Smooth muscle cell of trachea (primary cell): ENCODE measurements around the gene APLP1. TPM values are rescaled to one million over a fixed set of nuclear protein-coding genes. Genes with fewer than 3 reads are reported as not detected.

Experiments used
- total RNA-seq: library from RNA; depleted of rRNA; stranded (reverse); fragments of >200 nt; gene quantifications from 2 replicates; pipeline ENCODE4 v1.2.1, GENCODE V29; 2014

Gene APLP1
- 5.1 and 11.7 TPM in 2 replicates for total RNA-seq

DNA sequence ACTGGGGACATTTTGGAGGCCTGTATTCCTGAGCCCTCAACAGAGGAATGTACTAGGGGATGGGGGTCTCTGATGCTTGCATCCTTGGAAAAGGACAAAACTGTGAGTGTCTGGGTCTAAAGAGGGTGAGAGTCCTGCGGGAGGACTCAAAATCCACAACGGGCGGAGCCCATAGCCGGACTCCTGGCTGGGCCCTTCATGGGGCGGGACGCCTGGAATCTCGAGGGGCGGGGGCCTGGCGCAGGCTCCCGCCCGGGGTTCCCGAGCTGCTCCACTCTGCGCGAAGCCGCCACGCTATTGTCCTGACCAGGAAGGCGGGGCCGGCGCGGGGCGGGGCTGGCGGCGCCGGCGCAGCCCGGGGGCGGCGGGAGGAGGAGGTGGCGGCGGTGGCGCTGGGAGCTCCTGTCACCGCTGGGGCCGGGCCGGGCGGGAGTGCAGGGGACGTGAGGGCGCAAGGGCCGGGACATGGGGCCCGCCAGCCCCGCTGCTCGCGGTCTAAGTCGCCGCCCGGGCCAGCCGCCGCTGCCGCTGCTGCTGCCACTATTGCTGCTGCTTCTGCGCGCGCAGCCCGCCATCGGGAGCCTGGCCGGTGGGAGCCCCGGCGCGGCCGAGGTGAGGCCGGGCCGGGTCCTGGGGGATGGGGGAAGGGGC lies at the start of gene APLP1:
TSS of gene APLP1 (plus strand) at position 403 of the 651 bp plus-strand sequence. CDS start at position 466, 63 bp downstream.

DNA sequence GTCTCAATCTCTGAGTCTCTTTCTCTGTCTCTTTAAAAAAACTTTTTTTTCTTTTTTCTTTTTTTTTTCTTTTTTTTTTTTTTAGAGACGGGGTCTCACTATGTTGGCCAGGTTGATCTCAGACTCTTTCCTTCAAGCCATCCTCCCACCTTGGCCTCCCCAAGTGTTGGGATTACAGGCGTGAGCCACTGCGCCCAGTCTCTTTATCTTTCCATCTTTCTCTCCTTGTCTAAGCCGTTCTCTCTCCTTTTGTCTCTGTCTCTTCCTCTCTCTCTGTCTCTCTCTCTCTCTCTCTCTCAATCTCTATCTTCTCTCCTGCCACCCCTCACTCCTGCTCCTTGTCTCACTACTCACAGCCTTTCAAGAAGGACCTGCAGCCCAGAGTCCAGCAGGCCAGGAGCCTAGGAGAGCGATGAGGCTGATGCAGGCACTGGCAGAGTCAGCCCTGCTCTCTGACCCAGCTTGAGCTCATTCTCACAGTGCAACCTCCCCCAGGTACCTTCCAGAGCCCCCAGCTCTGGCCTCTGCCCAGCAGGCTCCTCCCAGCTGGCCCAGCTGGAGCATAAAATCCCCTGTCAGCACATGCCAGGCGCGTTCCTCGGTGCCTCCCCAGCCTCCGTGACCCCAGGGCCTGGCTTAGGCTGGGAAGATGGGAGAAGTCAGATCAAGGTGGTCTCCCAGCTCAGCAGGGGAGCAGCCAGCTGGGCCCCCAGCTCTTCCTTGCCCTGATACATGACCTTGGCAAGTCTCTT lies 16.2 kb upstream of the APLP1 start, which contains the start of gene NPHS1:
TSS of gene NPHS1 (minus strand) at position 476 of the 752 bp plus-strand sequence. CDS start 667 bp downstream, outside the sequence.

DNA sequence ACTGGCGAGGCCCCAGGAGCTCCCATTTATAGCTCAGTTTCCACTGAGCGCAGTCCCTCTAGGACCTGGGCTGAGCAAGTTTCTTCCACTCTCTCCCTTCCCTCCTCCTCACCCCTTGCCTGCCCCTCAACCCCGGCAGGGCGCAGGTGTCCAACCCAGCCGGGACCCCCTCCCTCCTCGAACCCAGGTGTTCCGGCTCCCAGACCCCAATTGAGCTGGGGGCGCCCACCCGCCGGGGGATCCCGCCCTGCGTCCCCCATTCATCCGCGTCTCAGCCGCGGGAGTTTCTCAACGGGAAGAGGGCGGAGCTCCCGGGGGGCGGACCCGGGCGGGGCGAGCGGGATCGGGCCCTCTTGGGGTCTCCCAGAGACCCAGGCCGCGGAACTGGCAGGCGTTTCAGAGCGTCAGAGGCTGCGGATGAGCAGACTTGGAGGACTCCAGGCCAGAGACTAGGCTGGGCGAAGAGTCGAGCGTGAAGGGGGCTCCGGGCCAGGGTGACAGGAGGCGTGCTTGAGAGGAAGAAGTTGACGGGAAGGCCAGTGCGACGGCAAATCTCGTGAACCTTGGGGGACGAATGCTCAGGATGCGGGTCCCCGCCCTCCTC lies 11.7 kb upstream of the APLP1 start, which contains the start of gene KIRREL2:
TSS of gene KIRREL2 (plus strand) at position 366 of the 604 bp plus-strand sequence. CDS start at position 575, 209 bp downstream.

DNA sequence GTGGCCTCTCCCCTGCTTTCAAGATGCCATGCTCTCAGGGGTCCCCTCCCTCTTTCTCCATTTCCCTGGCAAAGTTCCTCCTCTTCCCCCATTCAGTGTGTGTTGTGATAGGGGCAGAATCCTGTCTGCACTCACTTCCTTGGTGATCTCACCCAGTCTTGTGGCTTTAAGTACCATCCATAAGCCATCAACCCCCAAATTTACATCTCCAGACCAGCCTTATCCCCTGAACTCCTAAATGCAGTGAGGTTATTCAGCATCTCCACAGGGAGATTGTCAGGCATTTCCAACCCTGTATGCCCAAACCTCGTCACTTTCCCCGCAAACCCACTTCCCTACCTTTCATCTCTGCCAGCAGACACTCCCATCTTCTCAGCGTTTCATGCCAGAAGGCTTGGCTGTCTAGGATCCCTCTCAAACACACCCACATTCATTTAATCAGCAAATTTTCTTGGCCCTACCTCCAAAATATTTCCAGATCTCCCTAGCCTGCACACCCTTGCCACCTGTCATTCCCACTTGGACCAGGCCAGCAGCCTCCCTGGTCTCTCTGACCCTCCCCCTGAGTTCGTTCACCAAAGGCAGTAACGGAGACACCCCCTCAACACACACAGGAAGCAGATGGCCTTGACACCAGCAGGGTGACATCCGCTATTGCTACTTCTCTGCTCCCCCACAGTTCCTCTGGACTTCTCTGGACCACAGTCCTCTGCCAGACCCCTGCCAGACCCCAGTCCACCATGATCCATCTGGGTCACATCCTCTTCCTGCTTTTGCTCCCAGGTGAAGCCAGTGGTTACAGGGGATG lies 33.7 kb downstream of the APLP1 start, which contains the start of gene HCST:
TSS of gene HCST (plus strand) at position 676 of the 808 bp plus-strand sequence. CDS start at position 741, 65 bp downstream.

DNA sequence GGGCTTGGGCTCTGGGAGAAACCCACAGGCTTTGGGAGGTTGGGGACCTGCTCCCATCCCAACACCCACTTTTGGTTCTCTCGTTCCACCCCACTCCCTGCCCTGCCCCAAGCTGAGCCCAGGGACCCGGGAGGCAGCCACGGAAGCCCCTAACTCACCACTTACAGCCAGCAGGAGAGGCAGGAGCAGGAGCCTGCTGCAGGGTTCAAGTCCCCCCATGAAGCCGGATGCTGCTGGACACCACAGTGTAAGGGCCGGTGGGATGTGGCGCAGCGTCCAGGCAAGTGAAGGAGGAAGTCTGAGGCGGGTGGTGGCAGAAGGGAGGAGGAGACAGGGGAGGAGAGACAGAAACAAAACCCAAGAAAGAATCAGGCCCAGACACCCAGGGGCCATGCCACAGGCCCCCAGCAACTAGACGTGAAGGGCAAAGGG lies 39.7 kb downstream of the APLP1 start, which contains the start of gene TYROBP:
TSS of gene TYROBP (minus strand) at position 286 of the 432 bp plus-strand sequence. CDS start at position 219, 67 bp downstream.

Other genes starting within 250 kb of the APLP1 start
- gene RBM42, start 239.5 kb upstream of the APLP1 start, total RNA-seq: 53.3 and 62.4 TPM in 2 replicates
- gene ETV2, start 226.8 kb upstream of the APLP1 start, total RNA-seq: 0.17 and 0.44 TPM in 2 replicates
- 225 and 365 TPM in 2 replicates for gene COX6B1, start 220.3 kb upstream of the APLP1 start, total RNA-seq
- not detected in 2 replicates for gene UPK1A, start 202.1 kb upstream of the APLP1 start, total RNA-seq
- not detected in 2 replicates for gene ZBTB32, start 164.0 kb upstream of the APLP1 start, total RNA-seq
- gene KMT2B, start 150.6 kb upstream of the APLP1 start, total RNA-seq: 9.8 and 10.9 TPM in 2 replicates
- gene IGFLR1, start 126.1 kb upstream of the APLP1 start, total RNA-seq: 0.29 and 1.2 TPM in 2 replicates
- gene U2AF1L4, start 123.2 kb upstream of the APLP1 start, total RNA-seq: 4.6 and 7.3 TPM in 2 replicates
- 18.4 and 20.2 TPM in 2 replicates for gene PSENEN, start 122.9 kb upstream of the APLP1 start, total RNA-seq
- gene LIN37, start 120.0 kb upstream of the APLP1 start, total RNA-seq: 8.0 and 18.5 TPM in 2 replicates
- gene HSPB6, start 111.5 kb upstream of the APLP1 start, total RNA-seq: 125 and 302 TPM in 2 replicates
- gene PROSER3, start 110.4 kb upstream of the APLP1 start, total RNA-seq: 6.1 and 9.9 TPM in 2 replicates
- gene ARHGAP33, start 93.0 kb upstream of the APLP1 start, total RNA-seq: 5.6 and 10.0 TPM in 2 replicates
- gene PRODH2, start 55.7 kb upstream of the APLP1 start, total RNA-seq: not detected in 2 replicates
- not detected in 2 replicates for gene NPHS1, start 16.1 kb upstream of the APLP1 start, total RNA-seq
- gene KIRREL2, start 11.7 kb upstream of the APLP1 start, total RNA-seq: not detected in 2 replicates
- gene NFKBID, start 32.0 kb downstream of the APLP1 start, total RNA-seq: 3.2 and 3.6 TPM in 2 replicates
- 0.87 and 1.8 TPM in 2 replicates for gene HCST, start 34.0 kb downstream of the APLP1 start, total RNA-seq
- 0.33 TPM in 1 of 2 replicates, not detected in the other for gene TYROBP, start 39.7 kb downstream of the APLP1 start, total RNA-seq
- 2.5 and 6.3 TPM in 2 replicates for gene LRFN3, start 67.8 kb downstream of the APLP1 start, total RNA-seq
- gene SDHAF1, start 126.6 kb downstream of the APLP1 start, total RNA-seq: 8.9 and 12.9 TPM in 2 replicates
- gene SYNE4, start 140.2 kb downstream of the APLP1 start, total RNA-seq: 0.15 and 0.50 TPM in 2 replicates
- gene ALKBH6, start 145.6 kb downstream of the APLP1 start, total RNA-seq: 18.9 and 22.8 TPM in 2 replicates
- 19.3 and 30.8 TPM in 2 replicates for gene CLIP3, start 164.3 kb downstream of the APLP1 start, total RNA-seq
- gene THAP8, start 185.7 kb downstream of the APLP1 start, total RNA-seq: 4.5 and 6.5 TPM in 2 replicates
- gene WDR62, start 186.3 kb downstream of the APLP1 start, total RNA-seq: 0.50 and 6.4 TPM in 2 replicates
- not detected in 2 replicates for gene OVOL3, start 242.6 kb downstream of the APLP1 start, total RNA-seq
- 46.1 and 64.7 TPM in 2 replicates for gene POLR2I, start 246.3 kb downstream of the APLP1 start, total RNA-seq
- 270 and 326 TPM in 2 replicates for gene TBCB, start 246.9 kb downstream of the APLP1 start, total RNA-seq